T-helper 17 cell (primary cell): Measurements from ENCODE around the gene CDRT15. TPM values are rescaled to one million over a fixed set of nuclear protein-coding genes. Genes with fewer than 3 reads are reported as not detected.

Experiments
- ATAC-seq: fragments of 150-1000 bp; cut with Tn5 transposase; 2 replicates; pipeline ENCODE4 v1.10.0; 2021; ENCODE audit warnings: mild to moderate bottlenecking, moderate library complexity
- DNase-seq, 3 donors: peaks; one replicate each; pipeline versions ENCODE4 v3.0.0 to v3.0.0-alpha.2; 2020 to 2021
- H3K9me3 ChIP-seq: one replicate; pipeline ENCODE4 v1.7.0; 2013; ENCODE audit warnings: low read length, mild to moderate bottlenecking; ENCODE audit not compliant: control insufficient read depth, poor library complexity, severe bottlenecking
- H3K27ac Mint-ChIP-seq: one replicate; pipeline ENCODE4 v1.8.0; 2022; ENCODE audit warnings: mild to moderate bottlenecking, moderate library complexity, mixed read lengths
- H3K27me3 Mint-ChIP-seq: one replicate; pipeline ENCODE4 v1.8.0; 2022; ENCODE audit warnings: mixed read lengths
- H3K36me3 Mint-ChIP-seq: one replicate; pipeline ENCODE4 v1.8.0; 2022; ENCODE audit warnings: low read depth, mixed read lengths
- H3K4me1 Mint-ChIP-seq: one replicate; pipeline ENCODE4 v1.8.0; 2022; ENCODE audit warnings: mild to moderate bottlenecking, mixed read lengths
- H3K4me3 Mint-ChIP-seq: one replicate; pipeline ENCODE4 v1.8.0; 2022; ENCODE audit warnings: mild to moderate bottlenecking, moderate library complexity, mixed read lengths
- total RNA-seq, 4 donors: library from RNA in 2 of 4; stranded (reverse) in 2 of 4; gene quantifications; one replicate each; pipeline ENCODE4 v1.2.3 and lab custom pipeline; 2022 to 2026

The CDRT15 gene
- total RNA-seq, 2 donors from 2014 or later, result not detected

DNA sequence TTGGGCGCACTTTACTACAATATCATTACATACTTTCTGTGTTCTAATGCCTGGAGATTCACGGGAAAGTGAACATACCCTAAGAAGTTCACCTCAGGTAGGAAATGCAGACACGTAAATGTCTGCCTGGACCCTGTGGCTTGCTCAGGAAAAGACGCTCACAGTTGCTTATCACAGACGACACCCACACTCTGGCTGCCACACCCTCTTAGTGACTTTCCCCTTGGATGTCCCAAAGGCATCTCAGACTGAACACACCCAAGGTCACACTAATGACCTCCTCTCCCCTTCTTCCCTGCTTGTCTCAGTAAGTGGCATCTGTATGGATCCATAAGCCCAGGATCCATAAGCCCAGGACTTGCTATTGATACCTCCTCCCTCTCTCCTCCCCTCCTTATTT is 32.6 kb downstream of the CDRT15 start:
- no peaks in the 10 kb centered on the region for H3K27me3 Mint-ChIP-seq
- no peaks in the 10 kb centered on the region for H3K9me3 ChIP-seq
- DNase-seq (no peak), ATAC-seq (no peak)
- H3K27ac Mint-ChIP-seq, result peak overlapping the region; percentile 97
- H3K36me3 Mint-ChIP-seq, result peaks cover 6% of the 10 kb centered on the region
- H3K4me3 Mint-ChIP-seq, result peak overlapping the region; percentile 79
- peaks cover 65% of the 10 kb centered on the region for H3K4me1 Mint-ChIP-seq

DNA sequence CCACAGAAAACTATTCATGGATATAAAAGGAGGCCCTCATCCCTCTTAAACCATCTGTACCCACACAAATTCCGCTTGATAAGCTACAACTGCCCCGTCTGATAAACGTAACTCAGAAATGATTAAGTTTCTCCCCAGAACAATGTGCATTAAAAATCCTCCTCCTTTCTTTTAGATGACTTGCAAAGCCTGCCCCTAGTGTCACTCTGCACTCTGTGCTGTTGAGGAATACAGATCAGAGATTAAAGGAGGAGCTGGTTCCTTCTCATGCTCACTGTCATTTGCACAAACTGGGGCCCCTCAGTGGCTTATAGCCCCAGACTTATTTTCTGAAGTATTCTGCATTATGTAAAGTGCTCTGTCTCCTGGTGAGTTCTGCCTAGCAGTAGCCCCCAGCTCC is 33.3 kb downstream of the CDRT15 start:
- H3K4me1 Mint-ChIP-seq, result peaks cover 71% of the 10 kb centered on the region
- DNase-seq, result no peak
- peak overlapping the region; percentile 79 for H3K4me3 Mint-ChIP-seq
- H3K36me3 Mint-ChIP-seq, result peaks cover 6% of the 10 kb centered on the region
- peak overlapping the region; percentile 97 for H3K27ac Mint-ChIP-seq
- peak; percentile 46 for ATAC-seq
- no peaks in the 10 kb centered on the region for H3K27me3 Mint-ChIP-seq
- no peaks in the 10 kb centered on the region for H3K9me3 ChIP-seq

DNA sequence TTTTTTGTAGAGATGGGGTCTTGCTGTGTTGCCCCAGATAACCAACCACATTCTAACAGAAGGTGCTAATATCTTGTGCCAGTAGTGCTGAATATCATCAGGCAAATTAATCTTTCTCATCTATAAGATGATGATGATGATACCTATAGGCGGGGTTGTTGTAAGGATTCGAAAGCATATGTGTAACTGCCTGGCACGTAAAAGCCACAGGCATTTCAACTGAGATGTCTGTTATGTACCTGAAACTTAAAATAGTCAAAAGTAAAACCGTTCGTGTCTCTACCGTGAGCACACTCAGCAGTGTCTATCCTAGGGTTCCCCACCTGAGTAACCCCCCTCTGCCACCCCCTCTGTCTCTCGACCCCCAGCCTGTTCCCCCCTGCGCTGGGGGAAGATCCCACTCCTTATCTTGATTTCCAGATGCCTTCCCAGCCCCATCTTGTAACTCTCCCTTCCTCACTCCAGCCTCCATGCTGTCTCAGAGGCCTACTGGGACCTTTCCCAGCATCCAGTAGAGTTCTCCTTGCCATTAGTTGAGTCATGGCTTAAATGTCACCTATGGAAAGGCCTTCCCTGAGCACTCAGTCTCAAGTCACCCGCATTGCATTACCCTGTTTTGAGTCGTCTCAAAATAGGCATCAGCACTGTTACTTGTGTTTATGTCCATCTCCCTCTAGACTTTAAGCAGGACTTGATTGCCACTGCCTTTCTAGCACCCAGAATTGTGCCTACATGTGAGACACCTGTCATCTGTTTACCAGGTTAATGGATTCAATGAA is 34.1 kb downstream of the CDRT15 start:
- no peak for ATAC-seq
- no peaks in the 10 kb centered on the region for H3K27me3 Mint-ChIP-seq
- peaks cover 79% of the 10 kb centered on the region for H3K4me1 Mint-ChIP-seq
- peak overlapping the region; percentile 87 for H3K4me3 Mint-ChIP-seq
- no peaks in the 10 kb centered on the region for H3K9me3 ChIP-seq
- H3K36me3 Mint-ChIP-seq, result peaks cover 6% of the 10 kb centered on the region
- peak overlapping the region; percentile 97 for H3K27ac Mint-ChIP-seq
- no peak for DNase-seq

DNA sequence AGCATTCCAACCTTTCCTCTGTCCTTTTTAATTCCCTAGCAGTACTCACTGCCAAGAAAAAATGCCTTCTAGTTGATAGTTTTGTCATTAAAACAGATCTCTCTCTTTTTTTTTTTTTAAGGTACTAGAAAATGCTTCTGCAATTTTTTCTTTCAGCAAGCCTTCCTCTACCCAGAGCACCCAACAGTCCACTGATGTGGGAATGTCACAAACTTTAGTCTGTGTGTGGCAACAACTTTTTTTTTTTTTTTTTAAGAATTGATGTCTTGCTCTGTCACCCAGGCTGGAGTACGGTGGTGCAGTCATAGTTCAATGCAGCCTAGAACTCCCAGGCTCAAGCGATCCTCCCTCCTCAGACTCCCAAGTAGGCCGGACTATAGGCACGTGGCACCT is 34.7 kb downstream of the CDRT15 start:
- DNase-seq, result no peak
- Mint-ChIP-seq H3K4me1 (peaks cover 82% of the 10 kb centered on the region), H3K4me3 (peak overlapping the region; percentile 87), H3K27ac (peak overlapping the region; percentile 97), H3K27me3 (no peaks in the 10 kb centered on the region), H3K36me3 (peaks cover 3% of the 10 kb centered on the region)
- no peak for ATAC-seq
- no peaks in the 10 kb centered on the region for H3K9me3 ChIP-seq

DNA sequence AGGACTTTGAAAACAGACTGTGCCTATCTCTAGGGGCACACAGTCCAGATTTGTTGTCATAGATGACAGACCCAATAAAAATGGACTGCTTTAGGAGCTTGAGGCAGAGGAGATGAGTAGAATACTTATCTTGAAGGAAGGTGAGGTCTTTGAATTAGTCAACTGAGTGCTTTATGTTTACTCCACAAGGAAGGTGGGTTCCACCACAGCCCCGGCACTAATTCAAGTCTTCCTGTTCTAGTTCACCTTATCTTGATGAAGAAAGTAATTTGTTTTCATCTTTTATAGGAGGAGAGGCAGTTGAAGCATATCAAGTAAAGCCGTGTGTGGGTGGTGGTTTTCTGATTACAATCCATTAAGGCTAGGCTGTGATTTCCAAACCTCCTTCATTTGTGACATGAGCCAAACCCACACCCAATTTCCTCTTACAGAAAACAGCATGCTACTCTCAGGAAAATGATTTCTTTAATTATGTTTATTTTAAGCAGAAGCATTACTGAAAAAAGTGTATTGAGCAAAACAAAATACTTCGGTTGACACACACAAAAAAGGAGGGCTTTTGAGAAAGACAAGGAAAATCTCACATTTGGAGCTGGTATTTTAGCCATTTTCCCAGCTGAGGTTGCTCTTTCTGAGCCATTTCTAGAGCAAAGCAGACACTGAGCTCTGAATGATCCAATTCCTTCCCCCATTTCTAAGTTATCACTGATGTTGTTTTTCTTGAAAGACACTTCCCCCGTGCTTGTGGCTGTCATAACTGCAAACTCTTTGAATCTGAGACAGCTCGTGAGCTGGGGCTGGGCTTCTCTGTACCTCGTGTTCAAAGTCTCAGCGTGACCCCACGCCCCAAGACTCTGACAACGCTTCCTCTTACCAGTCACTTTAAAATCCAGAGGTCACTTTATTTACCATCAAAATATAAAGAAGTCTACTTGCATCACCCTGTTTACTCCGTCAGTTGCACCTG is 35.4 kb downstream of the CDRT15 start:
- peak in 2 of 3 donors; percentile 41 to 42 for DNase-seq
- Mint-ChIP-seq H3K36me3 (peaks cover 3% of the 10 kb centered on the region), H3K27me3 (no peaks in the 10 kb centered on the region), H3K27ac (peak overlapping the region; percentile 97), H3K4me1 (peaks cover 86% of the 10 kb centered on the region), H3K4me3 (peak overlapping the region; percentile 87)
- no peaks in the 10 kb centered on the region for H3K9me3 ChIP-seq
- ATAC-seq, result peak; percentile 76

DNA sequence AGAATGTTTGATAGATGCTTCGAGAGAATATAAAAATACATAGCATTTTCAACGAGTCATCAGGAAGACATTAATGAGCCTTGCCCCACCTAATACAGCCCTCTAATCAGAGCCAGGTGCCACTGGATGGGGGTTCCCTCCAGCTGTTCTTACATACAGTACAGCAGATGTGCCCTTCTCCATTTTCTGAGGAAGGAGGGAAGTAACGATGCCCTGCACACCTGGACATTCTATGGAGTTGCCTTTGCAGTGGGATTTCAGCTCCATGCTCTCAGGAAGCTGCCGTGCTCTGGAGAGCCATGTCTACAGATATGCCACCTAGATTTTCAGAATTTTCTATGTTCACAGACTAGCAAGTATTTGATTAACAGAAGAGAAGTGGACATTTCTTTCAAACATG is 36.3 kb downstream of the CDRT15 start:
- DNase-seq (no peak), ATAC-seq (no peak)
- H3K9me3 ChIP-seq, result no peaks in the 10 kb centered on the region
- H3K4me3 Mint-ChIP-seq, result peak overlapping the region; percentile 87
- H3K36me3 Mint-ChIP-seq, result peaks cover 3% of the 10 kb centered on the region
- no peaks in the 10 kb centered on the region for H3K27me3 Mint-ChIP-seq
- H3K27ac Mint-ChIP-seq, result peak overlapping the region; percentile 97
- peaks cover 88% of the 10 kb centered on the region for H3K4me1 Mint-ChIP-seq

DNA sequence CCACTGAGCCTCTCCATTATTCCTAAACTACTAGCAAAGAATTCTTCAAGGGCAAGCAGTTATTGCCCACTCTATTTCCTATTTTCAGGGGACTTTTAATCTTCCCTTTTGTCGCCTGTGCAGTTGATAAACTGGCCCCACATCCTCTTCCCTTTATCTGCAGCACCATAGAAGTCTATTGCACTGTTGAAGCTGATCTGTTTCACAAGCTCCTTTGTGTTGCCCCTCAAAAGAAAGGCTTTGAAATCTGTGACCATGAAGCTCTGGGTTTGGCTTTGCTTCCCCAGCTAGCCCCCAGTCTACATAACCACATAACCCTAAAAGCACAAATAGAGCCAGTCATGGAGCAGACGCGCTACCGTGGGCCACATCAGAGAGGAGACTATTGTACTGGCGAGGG is 37.1 kb downstream of the CDRT15 start:
- H3K9me3 ChIP-seq, result no peaks in the 10 kb centered on the region
- Mint-ChIP-seq H3K4me1 (peaks cover 83% of the 10 kb centered on the region), H3K4me3 (peak overlapping the region; percentile 75), H3K36me3 (peaks cover 3% of the 10 kb centered on the region), H3K27me3 (no peaks in the 10 kb centered on the region), H3K27ac (peak overlapping the region; percentile 97)
- ATAC-seq (no peak), DNase-seq (no peak)

DNA sequence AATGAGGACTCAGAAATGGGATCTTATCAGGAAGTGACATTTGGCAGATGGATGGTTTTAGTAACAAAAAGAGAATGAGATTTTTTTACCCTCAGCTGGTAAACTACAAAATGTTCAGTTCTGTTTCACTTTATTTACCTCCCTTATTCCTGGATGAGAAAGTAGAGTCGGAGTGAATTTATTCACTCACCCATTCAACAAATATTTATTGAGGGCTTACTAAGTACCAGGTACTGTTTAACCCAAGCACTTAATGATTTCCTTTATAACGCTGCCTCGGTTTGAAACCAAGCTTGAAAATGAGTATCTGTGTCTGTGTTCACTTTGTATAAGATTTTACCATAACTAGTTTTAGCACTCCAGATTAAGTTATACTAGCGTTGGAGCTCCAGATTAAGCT is 38.1 kb downstream of the CDRT15 start:
- Mint-ChIP-seq H3K4me3 (peak overlapping the region; percentile 80), H3K27me3 (no peaks in the 10 kb centered on the region), H3K36me3 (no peaks in the 10 kb centered on the region), H3K4me1 (peaks cover 76% of the 10 kb centered on the region), H3K27ac (peak overlapping the region; percentile 97)
- H3K9me3 ChIP-seq, result no peaks in the 10 kb centered on the region
- ATAC-seq (no peak), DNase-seq (no peak)

DNA sequence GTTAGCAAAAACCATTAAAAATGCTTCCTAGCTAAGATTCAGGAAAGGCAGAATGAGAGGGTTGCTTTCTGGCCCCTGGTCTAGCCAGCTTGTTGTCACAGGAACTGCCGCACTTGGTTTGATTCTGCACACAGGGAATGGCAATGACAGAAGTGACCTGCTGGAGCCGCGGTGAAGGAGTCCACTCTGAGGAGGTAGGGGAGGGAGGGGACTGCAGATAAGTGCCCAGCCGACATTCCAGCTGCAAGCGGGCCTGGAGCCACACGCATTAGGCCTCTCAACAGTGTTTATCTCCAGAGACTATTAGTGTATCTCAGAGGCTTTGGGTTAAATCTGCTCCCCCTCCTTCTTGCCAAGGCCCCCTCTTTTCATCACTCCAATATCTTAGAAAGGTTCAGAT is 38.6 kb downstream of the CDRT15 start:
- Mint-ChIP-seq H3K27me3 (no peaks in the 10 kb centered on the region), H3K36me3 (no peaks in the 10 kb centered on the region), H3K27ac (peak overlapping the region; percentile 97), H3K4me1 (peaks cover 75% of the 10 kb centered on the region), H3K4me3 (peak overlapping the region; percentile 80)
- no peaks in the 10 kb centered on the region for H3K9me3 ChIP-seq
- ATAC-seq (no peak), DNase-seq (no peak)

DNA sequence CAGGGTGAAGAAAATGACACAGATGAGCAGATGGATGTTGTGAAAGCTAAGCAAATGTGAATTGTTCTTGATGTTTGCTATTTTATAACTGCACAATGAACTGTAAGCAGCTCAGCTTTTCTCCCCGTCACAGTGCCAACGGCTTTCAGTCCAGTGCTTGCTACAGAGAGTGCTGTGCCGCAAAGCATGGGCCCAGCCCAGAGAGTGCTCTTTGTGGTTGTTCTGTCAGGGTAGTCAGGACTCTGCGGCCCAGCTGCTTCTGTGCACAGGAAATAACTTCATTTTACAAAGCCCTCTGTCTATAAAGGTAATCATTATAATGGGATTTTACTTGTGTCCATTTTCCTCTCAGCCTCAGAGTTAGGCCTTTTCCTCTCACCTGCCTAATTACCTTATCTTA is 39.1 kb downstream of the CDRT15 start:
- H3K4me1 Mint-ChIP-seq, result peaks cover 73% of the 10 kb centered on the region
- H3K9me3 ChIP-seq, result no peaks in the 10 kb centered on the region
- H3K27ac Mint-ChIP-seq, result peak overlapping the region; percentile 97
- no peaks in the 10 kb centered on the region for H3K27me3 Mint-ChIP-seq
- DNase-seq, result no peak
- peak; percentile 50 for ATAC-seq
- H3K4me3 Mint-ChIP-seq, result peak overlapping the region; percentile 80
- no peaks in the 10 kb centered on the region for H3K36me3 Mint-ChIP-seq

DNA sequence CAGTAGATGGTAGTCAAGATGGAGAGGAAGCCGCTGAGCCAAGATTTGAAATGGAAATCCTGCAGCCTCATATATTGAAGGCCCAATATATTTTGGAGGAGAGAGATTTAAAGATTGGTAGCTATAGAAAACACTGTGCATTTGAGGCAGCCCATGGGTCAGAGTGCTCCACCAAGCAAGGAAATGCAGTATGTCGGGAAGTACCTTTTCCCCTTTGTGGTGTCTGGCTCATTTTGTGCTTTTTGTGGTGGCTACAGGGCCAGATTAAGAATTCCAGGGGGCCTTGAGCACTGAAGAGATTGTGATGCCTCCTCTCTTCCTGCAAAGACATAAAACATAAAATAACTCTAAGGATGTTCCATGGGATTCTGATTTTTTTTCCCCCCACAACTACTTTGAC is 39.6 kb downstream of the CDRT15 start:
- H3K9me3 ChIP-seq, result no peaks in the 10 kb centered on the region
- H3K36me3 Mint-ChIP-seq, result no peaks in the 10 kb centered on the region
- DNase-seq (no peak), ATAC-seq (no peak)
- peaks cover 72% of the 10 kb centered on the region for H3K4me1 Mint-ChIP-seq
- H3K27me3 Mint-ChIP-seq, result no peaks in the 10 kb centered on the region
- H3K4me3 Mint-ChIP-seq, result peak overlapping the region; percentile 80
- H3K27ac Mint-ChIP-seq, result peak overlapping the region; percentile 97

DNA sequence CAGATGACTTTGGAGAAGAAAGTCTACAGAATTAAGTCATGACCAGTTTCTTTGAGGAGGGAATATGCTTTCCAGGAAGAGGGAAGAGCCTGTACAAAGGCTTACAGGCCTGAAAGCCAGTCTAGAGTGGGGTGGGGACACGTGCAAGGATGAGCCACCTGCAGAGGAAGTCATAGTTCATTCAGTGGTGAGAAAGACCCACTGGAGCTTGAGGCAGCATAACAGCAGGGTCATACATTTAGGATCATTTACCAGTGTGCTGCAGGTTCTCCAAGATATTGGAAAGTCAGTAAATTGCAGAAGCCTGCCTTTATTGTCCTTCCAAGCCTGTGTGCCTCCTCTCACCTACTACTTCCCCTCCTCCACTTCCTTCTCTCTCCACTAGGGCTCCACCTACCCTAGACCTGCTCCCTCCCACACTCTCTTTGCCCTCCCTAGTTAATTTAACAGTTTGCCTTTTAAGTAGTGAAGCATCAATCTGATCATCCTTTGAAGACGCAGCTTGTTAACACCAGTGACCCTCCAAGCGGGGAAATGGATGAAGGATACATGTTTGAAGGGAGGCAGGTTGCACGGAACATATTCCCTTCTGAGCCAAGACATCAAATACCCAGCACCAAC is 40.2 kb downstream of the CDRT15 start:
- DNase-seq (no peak), ATAC-seq (no peak)
- Mint-ChIP-seq H3K27ac (peak overlapping the region; percentile 97), H3K27me3 (no peaks in the 10 kb centered on the region), H3K4me3 (peak overlapping the region; percentile 80), H3K4me1 (peaks cover 70% of the 10 kb centered on the region), H3K36me3 (no peaks in the 10 kb centered on the region)
- no peaks in the 10 kb centered on the region for H3K9me3 ChIP-seq
